Hepatocyte (in vitro differentiated cells): Measurements from ENCODE around the gene NFRKB. TPM values are rescaled to one million over a fixed set of nuclear protein-coding genes. Genes with fewer than 3 reads are reported as not detected.

Source experiments
- DNase-seq: peaks from one replicate; pipeline ENCODE4 v3.0.0-alpha.2; 2016; ENCODE audit warnings: low spot score
- H2AFZ ChIP-seq: fragments of 200-600 bp; sonication (generic); 2 replicates; pipeline ENCODE4 v1.6.0; 2016; ENCODE audit warnings: antibody characterized with exemption, mild to moderate bottlenecking
- H3K27ac ChIP-seq: fragments of 200-600 bp; sonication (generic); 2 replicates; pipeline ENCODE4 v1.5.1; 2016; ENCODE audit warnings: mild to moderate bottlenecking
- H3K27me3 ChIP-seq: fragments of 200-600 bp; sonication (generic); 2 replicates; pipeline ENCODE4 v1.6.1; 2016
- H3K36me3 ChIP-seq: fragments of 200-600 bp; sonication (generic); replicated peaks from 2 replicates; pipeline ENCODE4 v1.5.1; 2016; ENCODE audit warnings: low read depth; ENCODE audit not compliant: insufficient read depth
- H3K4me1 ChIP-seq: fragments of 200-600 bp; sonication (generic); 2 replicates; pipeline ENCODE4 v1.5.1; 2016; ENCODE audit warnings: mild to moderate bottlenecking, moderate library complexity; ENCODE audit not compliant: insufficient read depth
- H3K4me2 ChIP-seq: fragments of 200-600 bp; sonication (generic); 2 replicates; pipeline ENCODE4 v1.6.0; 2016
- H3K4me3 ChIP-seq: fragments of 200-600 bp; sonication (generic); 2 replicates; pipeline ENCODE4 v1.5.1; 2016; ENCODE audit warnings: mild to moderate bottlenecking
- H3K79me2 ChIP-seq: fragments of 200-600 bp; sonication (generic); 2 replicates; pipeline ENCODE4 v1.6.0; 2017; ENCODE audit warnings: mild to moderate bottlenecking
- H3K9me2 ChIP-seq: fragments of 200-600 bp; sonication (generic); replicated peaks from 2 replicates; pipeline ENCODE4 v1.6.0; 2017; ENCODE audit warnings: mild to moderate bottlenecking; ENCODE audit not compliant: insufficient read depth
- H3K9me3 ChIP-seq: fragments of 200-600 bp; sonication (generic); 2 replicates; pipeline ENCODE4 v1.5.1; 2016; ENCODE audit warnings: low read depth, mild to moderate bottlenecking
- H4K20me1 ChIP-seq: fragments of 200-600 bp; sonication (generic); 2 replicates; pipeline ENCODE4 v1.6.0; 2016; ENCODE audit warnings: mild to moderate bottlenecking; ENCODE audit not compliant: insufficient read depth, poor library complexity, severe bottlenecking
- EZH2 ChIP-seq: fragments of 200-600 bp; sonication (generic); IDR thresholded peaks from 2 replicates; pipeline ENCODE4 v1.6.1; 2016; ENCODE audit warnings: antibody characterized with exemption, mild to moderate bottlenecking, borderline replicate concordance
- EZH2phosphoT487 ChIP-seq: fragments of 200-600 bp; sonication (generic); IDR thresholded peaks from one replicate; pipeline ENCODE4 v1.6.1; 2018; ENCODE audit warnings: antibody characterized with exemption, mild to moderate bottlenecking, low read depth, moderate library complexity; ENCODE audit not compliant: unreplicated experiment, severe bottlenecking
- WGBS: methylation state at CpG from one replicate; pipeline ENCODE4 v1.1.6; 2016; ENCODE audit warnings: low lambda C conversion rate; ENCODE audit errors: missing lambda C conversion rate; 5-methylcytosine and 5-hydroxymethylcytosine counted together
- polyA plus RNA-seq: library from polyadenylated mRNA; unstranded; fragments of >200 nt; fragmentation: Nextera tagmentation; extraction: Ambion mirVana; gene quantifications from 2 replicates; pipeline ENCODE4 v1.2.1, GENCODE V29; 2016
- total RNA-seq: library from RNA; depleted of rRNA; stranded (reverse); fragments of >200 nt; gene quantifications from 2 replicates; pipeline ENCODE4 v1.2.3, GENCODE V29; 2014
- TF ChIP-seq, protein P1 (sequence below): fragments of 200-600 bp; sonication (generic); IDR thresholded peaks from 2 replicates; pipeline ENCODE4 v1.5.1; 2016; ENCODE audit warnings: antibody characterized with exemption, mild to moderate bottlenecking; ENCODE audit not compliant: poor library complexity

Gene NFRKB
- total and polyA plus RNA-seq, 2 experiments from 2014 or later, result 12.8 to 27.3 TPM

DNA sequence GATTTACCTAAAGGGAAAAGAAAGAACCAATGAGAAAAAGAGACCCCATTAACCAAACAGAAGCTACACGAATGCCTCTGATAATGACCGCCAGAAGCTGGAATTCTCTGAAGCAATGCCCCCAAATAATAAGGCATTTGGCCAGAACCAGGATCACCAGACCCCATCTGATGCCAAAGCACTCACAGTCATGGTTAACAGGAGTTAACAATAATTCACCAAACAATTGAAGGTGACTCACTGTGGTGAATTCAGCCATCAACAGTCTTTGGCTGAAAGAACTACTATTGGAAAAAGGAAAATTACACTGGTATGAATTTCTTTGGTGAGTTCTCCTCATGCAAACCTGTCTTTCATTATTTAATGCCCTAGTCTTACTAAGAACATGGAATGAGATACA, 21.9 kb upstream of the NFRKB start:
- 95% methylated on average over 2 of the region's 2 CpGs for WGBS
- H2AFZ ChIP-seq, result no peak overlapping the region
- H3K4me2 ChIP-seq, result no peak overlapping the region
- no peak for DNase-seq
- H3K27me3 ChIP-seq, result no peaks in the 10 kb centered on the region
- H3K36me3 ChIP-seq, result no peaks in the 10 kb centered on the region
- no peaks in the 10 kb centered on the region for H3K4me1 ChIP-seq
- no peaks in the 10 kb centered on the region for H3K9me2 ChIP-seq
- TF ChIP-seq EZH2phosphoT487 (no peak), EZH2 (no peak)
- TF ChIP-seq, protein P1, sequence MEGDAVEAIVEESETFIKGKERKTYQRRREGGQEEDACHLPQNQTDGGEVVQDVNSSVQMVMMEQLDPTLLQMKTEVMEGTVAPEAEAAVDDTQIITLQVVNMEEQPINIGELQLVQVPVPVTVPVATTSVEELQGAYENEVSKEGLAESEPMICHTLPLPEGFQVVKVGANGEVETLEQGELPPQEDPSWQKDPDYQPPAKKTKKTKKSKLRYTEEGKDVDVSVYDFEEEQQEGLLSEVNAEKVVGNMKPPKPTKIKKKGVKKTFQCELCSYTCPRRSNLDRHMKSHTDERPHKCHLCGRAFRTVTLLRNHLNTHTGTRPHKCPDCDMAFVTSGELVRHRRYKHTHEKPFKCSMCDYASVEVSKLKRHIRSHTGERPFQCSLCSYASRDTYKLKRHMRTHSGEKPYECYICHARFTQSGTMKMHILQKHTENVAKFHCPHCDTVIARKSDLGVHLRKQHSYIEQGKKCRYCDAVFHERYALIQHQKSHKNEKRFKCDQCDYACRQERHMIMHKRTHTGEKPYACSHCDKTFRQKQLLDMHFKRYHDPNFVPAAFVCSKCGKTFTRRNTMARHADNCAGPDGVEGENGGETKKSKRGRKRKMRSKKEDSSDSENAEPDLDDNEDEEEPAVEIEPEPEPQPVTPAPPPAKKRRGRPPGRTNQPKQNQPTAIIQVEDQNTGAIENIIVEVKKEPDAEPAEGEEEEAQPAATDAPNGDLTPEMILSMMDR, result no peak
- H4K20me1 ChIP-seq, result no peaks in the 10 kb centered on the region
- H3K27ac ChIP-seq, result no peak overlapping the region
- H3K9me3 ChIP-seq, result no peaks in the 10 kb centered on the region
- H3K4me3 ChIP-seq, result no peak overlapping the region
- no peaks in the 10 kb centered on the region for H3K79me2 ChIP-seq

DNA sequence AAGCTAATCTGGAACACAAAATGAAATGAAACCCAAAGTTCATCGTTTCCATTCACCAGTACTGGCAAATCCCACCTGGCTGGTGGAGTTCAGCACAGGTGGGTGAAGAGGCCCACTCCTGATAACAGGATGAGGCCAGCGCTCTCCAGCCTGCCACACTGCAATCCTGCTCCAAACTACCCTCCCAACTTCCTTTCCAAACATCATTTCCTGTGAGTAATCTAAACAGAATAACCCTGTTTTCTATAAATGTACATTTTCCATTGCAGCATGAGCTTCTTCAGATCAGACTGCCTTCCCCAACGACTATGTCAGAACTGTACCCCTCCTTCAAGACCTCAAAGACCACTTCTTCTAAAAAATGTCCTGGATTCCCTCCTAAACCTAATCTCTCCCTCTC, 15.9 kb upstream of the NFRKB start:
- no peak overlapping the region for H3K4me2 ChIP-seq
- H3K9me2 ChIP-seq, result no peaks in the 10 kb centered on the region
- no peaks in the 10 kb centered on the region for H3K9me3 ChIP-seq
- H4K20me1 ChIP-seq, result no peaks in the 10 kb centered on the region
- no peak overlapping the region for H3K4me3 ChIP-seq
- H2AFZ ChIP-seq, result no peak overlapping the region
- WGBS, result 72% methylated on average over 3 of the region's 3 CpGs
- no peak for DNase-seq
- no peaks in the 10 kb centered on the region for H3K4me1 ChIP-seq
- H3K27ac ChIP-seq, result no peak overlapping the region
- TF ChIP-seq, protein P1, result no peak
- no peak for TF ChIP-seq EZH2phosphoT487
- TF ChIP-seq EZH2, result no peak
- no peaks in the 10 kb centered on the region for H3K36me3 ChIP-seq
- no peaks in the 10 kb centered on the region for H3K27me3 ChIP-seq
- H3K79me2 ChIP-seq, result no peaks in the 10 kb centered on the region

DNA sequence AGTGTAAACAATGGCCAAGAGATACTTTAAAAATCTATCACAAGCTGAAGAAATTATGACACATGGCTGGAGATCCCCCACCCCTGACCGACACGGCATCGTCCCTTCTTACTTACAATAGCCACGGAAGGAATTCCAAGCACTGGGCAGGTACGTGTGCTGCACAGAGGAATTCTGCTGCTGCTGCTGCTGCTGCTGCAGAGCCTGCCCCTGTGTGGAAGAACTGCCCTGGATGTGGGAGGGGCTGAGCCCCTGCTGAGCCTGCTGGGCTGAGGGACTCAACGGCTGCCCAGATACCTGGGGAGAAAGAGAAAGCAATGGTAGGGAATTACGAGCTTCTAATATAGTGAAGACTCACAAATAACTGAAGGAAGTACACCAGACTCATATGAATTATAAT, 15.0 kb upstream of the NFRKB start:
- Histone ChIP-seq H2AFZ (no peak overlapping the region), H3K27ac (no peak overlapping the region), H3K4me2 (no peak overlapping the region), H3K4me1 (no peaks in the 10 kb centered on the region), H4K20me1 (no peaks in the 10 kb centered on the region), H3K36me3 (no peaks in the 10 kb centered on the region), H3K9me3 (no peaks in the 10 kb centered on the region), H3K4me3 (no peak overlapping the region), H3K9me2 (no peaks in the 10 kb centered on the region), H3K79me2 (no peaks in the 10 kb centered on the region), H3K27me3 (no peaks in the 10 kb centered on the region)
- no peak for DNase-seq
- WGBS, result 73% methylated on average over 7 of the region's 7 CpGs
- TF ChIP-seq EZH2 (no peak), EZH2phosphoT487 (no peak)
- TF ChIP-seq, protein P1, result no peak

GRCh38 chr11:129905402-129905801, 10.0 kb upstream of the NFRKB start:
- Histone ChIP-seq H3K79me2 (no peaks in the 10 kb centered on the region), H3K27me3 (no peaks in the 10 kb centered on the region), H3K36me3 (no peaks in the 10 kb centered on the region), H3K27ac (no peak overlapping the region), H3K4me1 (no peaks in the 10 kb centered on the region), H4K20me1 (no peaks in the 10 kb centered on the region), H3K4me2 (no peak overlapping the region), H3K4me3 (no peak overlapping the region), H2AFZ (no peak overlapping the region), H3K9me2 (no peaks in the 10 kb centered on the region), H3K9me3 (no peaks in the 10 kb centered on the region)
- 79% methylated on average over 8 of the region's 8 CpGs for WGBS
- no peak for DNase-seq
- TF ChIP-seq, protein P1, result no peak
- TF ChIP-seq EZH2phosphoT487 (no peak), EZH2 (no peak)
